LHCN-M2 (cell line): ENCODE data around the gene COL23A1. TPM values are rescaled to one million over a fixed set of nuclear protein-coding genes. Genes with fewer than 3 reads are reported as not detected.

Experiments
- DNase-seq: peaks from one replicate; pipeline ENCODE4 v3.0.0-alpha.2; 2012; ENCODE audit warnings: low read depth
- total RNA-seq: library from RNA; depleted of rRNA; stranded (reverse); fragments of >200 nt; gene quantifications from 2 replicates; pipeline ENCODE4 v1.2.3, GENCODE V29; 2014

Gene COL23A1
- total RNA-seq, 1 experiment from 2014 or later = not detected

- no peak for DNase-seq
Measured at GRCh38 chr5:178437386-178438075, 152.7 kb downstream of the COL23A1 start.

GRCh38 chr5:178436326-178436940, 153.8 kb downstream of the COL23A1 start:
- no peak for DNase-seq

GRCh38 chr5:178435321-178436238, 154.6 kb downstream of the COL23A1 start:
- no peak for DNase-seq

DNA sequence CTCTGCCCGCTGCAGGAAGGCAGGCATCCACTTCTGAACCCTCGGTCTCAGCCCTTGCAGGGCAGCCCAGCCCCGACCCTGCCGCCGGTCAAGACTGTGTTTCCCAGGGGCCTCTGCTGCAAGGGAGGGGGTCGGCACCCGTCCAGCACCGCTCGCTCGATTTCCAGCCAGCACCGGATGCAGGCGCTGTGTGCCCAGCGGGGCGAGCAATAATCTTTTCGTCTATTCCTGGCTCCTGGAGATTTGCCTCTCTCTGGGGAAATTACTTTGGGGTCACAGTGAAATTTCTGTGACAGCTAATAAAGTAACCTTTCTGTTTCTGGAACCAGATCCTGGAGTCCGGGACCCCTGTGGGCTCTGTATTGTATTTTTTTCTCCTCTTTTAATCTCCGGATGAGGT, 155.3 kb downstream of the COL23A1 start:
- no peak for DNase-seq

- DNase-seq = no peak
Measured at GRCh38 chr5:178434016-178434761, 156.0 kb downstream of the COL23A1 start.

GRCh38 chr5:178433273-178433775, 156.9 kb downstream of the COL23A1 start:
- no peak for DNase-seq

DNA sequence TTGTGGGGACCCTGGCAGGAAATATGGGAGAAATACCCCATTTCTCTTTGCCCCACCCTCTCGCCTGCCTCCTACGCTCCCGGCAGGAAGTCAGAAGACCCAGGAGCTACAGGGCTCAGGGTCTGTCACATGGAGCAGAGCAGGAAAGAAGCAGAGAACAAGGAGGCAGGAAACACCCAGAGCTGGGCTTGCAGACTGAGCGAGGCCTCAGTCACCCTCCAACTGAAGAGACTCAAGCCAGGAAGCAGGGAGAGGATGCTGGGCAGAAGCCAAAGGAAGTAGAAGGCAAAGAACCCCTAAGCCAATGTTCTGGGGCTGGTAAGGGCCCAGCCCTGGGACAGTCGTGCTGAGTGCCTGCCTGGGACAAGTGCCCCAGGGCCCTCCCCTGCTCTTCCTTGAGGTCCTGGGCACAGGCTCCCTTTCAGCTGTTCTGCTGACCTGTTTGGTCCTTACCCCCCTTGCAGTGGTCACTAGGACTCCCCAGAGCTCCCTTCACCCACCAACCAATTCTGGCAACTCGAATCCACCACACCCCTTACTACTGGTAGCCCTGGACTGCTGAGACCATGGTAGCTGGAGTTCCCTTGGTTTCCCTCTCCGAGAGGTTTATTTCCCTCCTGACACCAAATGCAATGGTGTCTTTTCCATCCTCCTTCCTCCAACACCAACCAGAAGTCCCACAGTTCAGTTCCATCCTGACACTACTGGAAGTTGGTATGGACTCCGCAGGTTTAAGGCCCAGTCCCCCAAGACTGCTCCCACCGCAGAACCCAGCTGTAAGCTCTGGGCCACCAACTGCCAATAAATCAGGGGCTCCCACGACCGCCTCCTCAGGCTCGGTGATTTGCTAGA, 157.5 kb downstream of the COL23A1 start:
- no peak for DNase-seq

GRCh38 chr5:178431782-178432165, 158.4 kb downstream of the COL23A1 start:
- no peak for DNase-seq

- DNase-seq = no peak
Measured at GRCh38 chr5:178431063-178431781, 159.0 kb downstream of the COL23A1 start.

DNA sequence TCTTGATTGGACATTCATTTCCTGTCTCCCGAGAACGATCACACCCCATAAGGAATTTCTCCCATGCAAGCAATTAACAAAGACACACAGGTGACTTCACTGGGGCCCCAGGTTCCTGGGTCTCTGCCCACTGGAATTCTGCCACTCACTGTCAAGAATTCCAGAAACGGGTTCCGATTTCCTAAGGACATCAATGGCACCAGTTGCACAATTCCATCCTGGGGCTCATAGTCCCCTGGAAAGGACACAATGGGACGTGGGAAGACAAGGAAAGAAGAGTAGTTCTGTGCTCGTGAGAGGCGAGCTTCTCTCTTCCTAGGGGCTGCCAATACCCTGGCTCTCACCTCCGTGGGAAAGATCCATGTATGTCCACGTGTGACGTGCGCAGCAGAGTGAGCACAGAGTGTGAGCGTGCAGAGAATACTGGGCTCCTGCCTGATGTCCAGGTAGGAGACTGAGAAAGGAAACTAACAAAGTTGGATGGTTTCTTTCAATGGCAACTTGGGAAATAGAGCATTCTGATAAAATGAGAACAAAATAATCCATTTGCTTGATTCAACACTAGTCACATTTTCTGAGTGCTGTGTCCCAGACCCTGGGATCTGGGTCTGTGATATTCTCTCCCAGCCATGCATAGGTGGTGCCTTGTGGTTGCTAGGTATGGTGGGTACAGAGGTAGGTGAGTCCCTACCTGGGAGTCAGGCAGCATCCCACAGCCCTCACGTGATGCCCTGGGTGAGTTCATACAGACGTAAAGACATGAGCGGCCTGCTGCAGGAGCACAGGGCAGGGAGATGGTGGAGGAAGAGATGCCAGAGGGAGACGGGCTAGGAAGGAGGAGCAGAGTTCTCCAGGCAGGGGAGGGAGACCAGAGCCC, 159.8 kb downstream of the COL23A1 start:
- DNase-seq = no peak

- no peak for DNase-seq
Measured at GRCh38 chr5:178429491-178430185, 160.6 kb downstream of the COL23A1 start.

- DNase-seq = no peak
Measured at GRCh38 chr5:178429156-178429468, 161.1 kb downstream of the COL23A1 start.

GRCh38 chr5:178428341-178429155, 161.6 kb downstream of the COL23A1 start:
- no peak for DNase-seq

- no peak for DNase-seq
Measured at GRCh38 chr5:178427576-178428197, 162.5 kb downstream of the COL23A1 start.

DNA sequence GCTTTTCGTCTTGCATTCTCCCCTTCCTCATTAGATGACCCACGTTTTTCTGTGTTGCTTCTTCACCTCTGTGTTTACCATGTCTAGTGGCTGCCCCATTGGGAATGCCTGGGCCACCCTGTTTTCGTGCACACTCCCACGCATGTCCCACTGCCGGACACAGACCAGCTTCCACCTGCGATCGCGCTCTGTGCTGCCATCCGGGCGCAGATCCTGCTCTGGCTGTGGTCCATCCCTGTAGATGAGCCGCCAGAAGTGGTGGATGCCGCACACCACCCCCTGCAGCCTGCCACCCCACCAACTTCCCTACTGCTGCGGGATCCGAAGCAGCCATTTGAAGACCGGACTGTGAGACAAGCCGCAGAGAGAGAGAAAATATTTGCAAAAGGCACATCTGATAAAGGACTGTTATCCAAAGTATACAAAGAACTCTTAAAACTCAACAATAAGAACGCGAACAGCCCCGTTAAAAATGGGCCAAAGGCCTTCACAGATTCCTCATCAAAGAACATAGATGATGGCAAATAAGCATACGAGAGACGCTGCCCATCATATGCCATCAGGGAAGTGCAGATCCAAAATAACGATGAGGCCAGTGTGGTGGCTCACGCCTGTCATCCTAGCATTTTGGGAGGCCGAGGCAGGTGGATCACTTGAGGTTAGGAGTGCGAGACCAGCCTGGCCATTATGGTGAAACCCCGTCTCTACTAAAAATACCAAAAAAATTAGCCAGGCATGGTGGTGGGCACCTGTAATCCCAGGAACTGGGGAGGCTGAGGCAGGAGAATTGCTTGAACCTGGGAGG, 163.7 kb downstream of the COL23A1 start:
- no peak for DNase-seq

DNA sequence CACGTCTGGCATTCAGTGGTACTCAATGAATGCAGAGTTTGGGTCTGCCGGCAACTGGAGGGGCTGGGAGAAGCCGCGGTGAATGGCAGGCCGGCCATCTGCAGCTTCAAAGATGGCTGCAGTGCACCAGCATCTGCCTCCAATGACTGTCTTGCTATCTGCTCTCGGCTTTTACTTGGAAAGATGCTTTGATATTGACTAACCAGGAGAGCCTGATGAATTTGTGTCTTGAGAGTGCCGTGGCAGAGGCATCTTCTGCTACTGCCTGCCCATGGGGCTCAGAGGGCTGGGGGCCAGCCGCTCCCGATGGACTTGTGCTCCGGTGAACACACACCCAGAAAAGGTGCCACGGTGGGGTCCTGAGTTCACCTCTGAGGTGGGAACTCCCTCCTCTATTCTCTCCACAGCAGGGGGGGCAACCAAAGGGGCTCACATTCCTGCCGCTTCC, 164.5 kb downstream of the COL23A1 start:
- no peak for DNase-seq
